GM12891 (cell line): ENCODE results near the gene CD300LB.

Experiments used
- POLR2A ChIP-seq: IDR thresholded peaks from 2 replicates; pipeline ENCODE4 v1.6.1; 2011; ENCODE audit warnings: low read depth, low read length, control low read depth
- POLR2AphosphoS5 ChIP-seq: IDR thresholded peaks from 2 replicates; pipeline ENCODE4 v1.6.1; 2011; ENCODE audit warnings: low read depth, low read length, control low read depth
- SPI1 ChIP-seq: IDR thresholded peaks from 2 replicates; pipeline ENCODE4 v1.6.1; 2011; ENCODE audit warnings: low read depth, low read length, control low read depth
- TAF1 ChIP-seq: IDR thresholded peaks from 2 replicates; pipeline ENCODE4 v1.6.1; 2011; ENCODE audit warnings: low read depth, low read length, control low read depth

GRCh38 chr17:74525781-74526288, 5.4 kb downstream of the CD300LB start:
- no peak for TF ChIP-seq POLR2A
- TF ChIP-seq SPI1: no peak
- TF ChIP-seq TAF1: no peak
- TF ChIP-seq POLR2AphosphoS5: no peak
